NOMO-1 treated with DMSO at 0.1 percent for 48 hours (cell line): Measurements from ENCODE around the gene HABP4.

ENCODE experiments used
- DNase-seq: peaks from one replicate; lab custom pipeline; 2025; ENCODE audit not compliant: unreplicated experiment; lab: John Stamatoyannopoulos, UW

The HABP4 gene, protein sequence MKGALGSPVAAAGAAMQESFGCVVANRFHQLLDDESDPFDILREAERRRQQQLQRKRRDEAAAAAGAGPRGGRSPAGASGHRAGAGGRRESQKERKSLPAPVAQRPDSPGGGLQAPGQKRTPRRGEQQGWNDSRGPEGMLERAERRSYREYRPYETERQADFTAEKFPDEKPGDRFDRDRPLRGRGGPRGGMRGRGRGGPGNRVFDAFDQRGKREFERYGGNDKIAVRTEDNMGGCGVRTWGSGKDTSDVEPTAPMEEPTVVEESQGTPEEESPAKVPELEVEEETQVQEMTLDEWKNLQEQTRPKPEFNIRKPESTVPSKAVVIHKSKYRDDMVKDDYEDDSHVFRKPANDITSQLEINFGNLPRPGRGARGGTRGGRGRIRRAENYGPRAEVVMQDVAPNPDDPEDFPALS

DNA sequence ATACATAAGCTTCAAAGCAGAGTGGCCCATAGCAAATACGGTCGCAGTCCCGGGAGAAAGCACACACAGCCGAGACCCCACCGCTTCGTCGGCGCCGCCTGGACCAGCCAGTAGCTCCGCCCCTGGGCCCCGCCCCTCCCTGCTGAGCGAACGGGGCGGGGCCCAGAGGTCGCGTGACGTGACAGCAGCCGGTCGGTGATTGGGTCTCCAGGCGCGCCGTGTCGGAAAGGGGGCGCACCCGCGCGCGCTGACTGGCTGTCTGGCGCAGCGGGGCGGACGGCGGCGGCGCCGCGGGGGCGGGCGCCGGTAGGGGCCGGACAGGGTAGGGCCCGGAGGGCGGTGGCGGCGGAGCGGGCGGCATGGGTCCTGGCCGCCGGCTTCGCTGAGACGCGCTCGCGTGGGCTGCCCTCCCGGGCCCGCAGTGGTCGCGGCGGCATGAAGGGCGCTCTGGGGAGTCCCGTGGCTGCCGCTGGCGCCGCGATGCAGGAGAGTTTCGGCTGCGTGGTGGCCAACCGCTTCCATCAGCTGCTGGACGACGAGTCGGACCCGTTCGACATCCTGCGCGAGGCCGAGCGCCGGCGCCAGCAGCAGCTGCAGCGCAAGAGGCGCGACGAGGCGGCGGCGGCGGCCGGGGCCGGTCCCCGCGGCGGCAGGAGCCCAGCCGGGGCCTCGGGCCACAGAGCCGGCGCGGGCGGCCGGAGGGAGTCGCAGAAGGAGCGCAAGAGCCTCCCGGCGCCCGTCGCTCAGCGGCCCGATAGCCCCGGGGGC lies at the start of gene HABP4:
HABP4 (plus strand) TSS at position 325 of the 768 bp plus-strand sequence; CDS start at position 436, 111 bp downstream.
- peak; percentile 94 for DNase-seq

DNA sequence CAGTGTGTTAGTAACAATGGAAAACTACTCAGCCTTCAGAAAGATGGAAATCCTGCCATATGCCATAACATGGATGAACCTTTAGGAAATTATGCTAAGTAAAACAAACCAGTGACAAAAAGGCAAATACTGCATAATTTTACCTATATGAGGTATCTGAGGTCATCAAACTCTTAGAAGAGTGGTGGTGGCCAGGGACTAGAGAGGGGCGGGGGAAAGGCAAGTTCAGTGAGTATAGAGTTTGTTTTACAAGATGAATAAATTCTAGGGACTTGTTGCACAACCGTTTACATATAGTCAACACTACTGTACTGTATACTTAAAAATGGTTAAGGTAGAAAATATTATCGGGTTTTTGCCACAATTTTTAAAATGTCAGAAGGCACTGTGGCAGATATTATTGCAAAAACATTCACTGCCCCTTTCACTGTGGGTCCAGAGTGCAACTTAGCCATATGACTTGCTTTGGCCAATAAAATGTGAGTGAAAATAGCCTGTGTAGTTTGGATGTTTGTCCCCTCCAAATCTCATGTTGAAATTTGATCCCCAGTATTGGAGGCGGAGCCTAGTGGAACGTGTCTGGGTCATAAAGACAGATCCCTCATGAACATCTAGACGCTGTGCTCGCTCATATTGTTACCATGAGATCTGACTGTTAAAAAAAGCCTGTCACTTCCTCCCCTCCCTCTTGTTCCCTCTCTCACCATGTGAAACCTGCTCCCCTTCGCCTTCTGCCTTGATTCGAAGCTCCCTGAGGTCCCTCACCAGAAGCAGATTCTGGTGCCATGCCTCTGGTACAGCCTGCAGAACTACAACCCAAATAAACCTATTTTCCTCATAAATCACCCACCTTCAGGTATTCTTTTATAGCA lies 41.3 kb upstream of the HABP4 start:
- DNase-seq = no peak

DNA sequence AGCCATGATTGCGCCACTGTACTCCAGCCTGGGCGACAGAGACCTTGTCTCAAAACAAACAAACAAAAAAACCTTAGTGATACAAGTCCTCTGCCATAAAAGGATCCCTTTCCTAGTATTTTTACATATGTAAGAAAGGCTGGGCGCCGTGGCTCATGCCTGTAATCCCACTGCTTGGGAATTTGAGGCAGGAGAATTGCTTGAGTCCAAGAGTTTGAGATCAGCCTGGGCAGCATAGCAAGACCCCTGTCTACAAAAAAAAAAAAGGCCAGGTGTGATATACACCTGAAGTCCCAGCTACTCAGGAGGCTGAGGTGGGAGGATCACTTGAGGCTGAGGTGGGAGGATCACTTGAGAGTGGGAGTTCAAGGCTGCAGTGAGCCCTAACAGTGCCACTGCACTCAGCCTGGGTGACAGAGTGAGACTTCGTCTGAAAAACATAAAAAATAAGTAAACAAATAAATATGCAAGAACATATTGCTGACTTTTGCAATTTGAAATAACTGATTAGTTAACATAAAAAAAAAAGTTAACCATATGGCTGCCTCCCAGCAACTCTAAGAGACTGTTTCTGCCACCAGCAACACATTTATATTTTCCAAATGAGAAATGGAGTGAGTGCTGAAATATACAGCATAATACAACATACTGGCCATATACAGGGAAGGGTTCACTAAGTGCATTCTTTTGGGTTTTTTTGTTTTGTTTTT lies 38.7 kb upstream of the HABP4 start:
- no peak for DNase-seq

- no peak for DNase-seq
Observed at GRCh38 chr9:96412174-96412913, 37.6 kb upstream of the HABP4 start.

GRCh38 chr9:96413302-96414221 lies 36.4 kb upstream of the HABP4 start:
- DNase-seq = peak; percentile 73

DNA sequence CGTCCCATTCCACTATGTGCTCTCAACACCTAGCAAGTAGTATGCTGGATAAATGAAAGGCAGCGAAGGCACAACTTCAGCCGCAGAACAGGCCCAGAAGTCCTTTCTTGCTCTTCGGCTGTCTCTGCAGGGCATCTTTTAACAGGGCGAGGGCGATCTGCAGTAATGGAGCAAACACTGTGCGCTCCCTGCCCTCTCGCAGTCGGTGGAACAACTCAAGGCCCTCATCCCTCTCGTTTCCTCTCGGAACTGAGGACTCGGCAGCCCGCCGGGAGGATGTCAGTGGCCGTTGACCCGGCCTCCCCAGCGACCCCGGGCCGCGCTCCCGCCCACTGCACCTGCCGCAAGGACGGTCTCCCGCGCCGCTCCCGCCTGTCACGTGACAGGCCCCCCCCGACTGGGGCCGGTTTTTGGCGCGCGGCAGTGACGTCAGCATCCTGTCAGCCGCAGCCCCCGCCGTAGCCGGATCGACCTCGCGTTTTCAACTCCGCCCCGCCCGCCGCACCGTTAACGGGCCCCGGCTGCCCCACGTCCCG lies 32.9 kb upstream of the HABP4 start:
- peak; percentile 66 for DNase-seq

DNA sequence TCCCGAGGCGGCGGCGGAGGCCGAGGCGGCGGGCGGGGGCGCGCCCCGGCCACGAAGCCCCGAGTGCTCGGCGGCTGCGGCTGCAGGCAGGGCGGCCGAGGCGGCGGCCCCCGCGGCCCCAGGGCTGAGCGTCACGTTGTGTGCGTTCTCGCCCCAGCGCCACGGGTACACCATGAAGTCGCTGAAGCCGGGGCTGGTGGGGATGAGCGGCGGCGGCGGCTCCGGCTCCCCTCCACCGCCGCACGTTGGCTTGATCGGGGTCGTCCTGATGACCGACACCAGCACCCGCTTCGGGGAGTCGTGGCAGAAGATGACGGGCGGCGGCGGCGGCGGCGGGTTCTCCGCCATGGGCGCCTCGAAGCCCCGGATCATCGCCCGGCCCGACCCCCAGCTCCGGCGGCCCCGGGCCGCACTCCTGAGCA lies 32.3 kb upstream of the HABP4 start:
- no peak for DNase-seq

- peak; percentile 97 for DNase-seq
Observed at GRCh38 chr9:96418083-96418919, 31.7 kb upstream of the HABP4 start, which contains the start of gene ZNF367. Gene ZNF367, minus strand, starts transcription at chr9:96418370. Its CDS starts 338 bp downstream, at chr9:96418032.

GRCh38 chr9:96418920-96419690 lies 30.9 kb upstream of the HABP4 start:
- DNase-seq = peak; percentile 73

GRCh38 chr9:96419691-96419969 lies 30.3 kb upstream of the HABP4 start:
- DNase-seq = no peak

- peak; percentile 72 for DNase-seq
Observed at GRCh38 chr9:96420468-96421219, 29.3 kb upstream of the HABP4 start.

- no peak for DNase-seq
Observed at GRCh38 chr9:96423322-96423984, 26.5 kb upstream of the HABP4 start.

GRCh38 chr9:96423985-96424336 lies 26.0 kb upstream of the HABP4 start:
- no peak for DNase-seq

GRCh38 chr9:96425500-96426169 lies 24.3 kb upstream of the HABP4 start:
- no peak for DNase-seq

GRCh38 chr9:96429732-96430131 lies 20.2 kb upstream of the HABP4 start:
- DNase-seq = no peak
